Chondrocyte (in vitro differentiated cells): ENCODE results near the gene SUCLG2. TPM values are rescaled to one million over a fixed set of nuclear protein-coding genes. Genes with fewer than 3 reads are reported as not detected.

ENCODE experiments used
- DNase-seq: peaks from one replicate; pipeline ENCODE4 v3.0.0; 2021; ENCODE audit warnings: mixed read lengths, low spot score
- H3K27ac Mint-ChIP-seq: one replicate; pipeline ENCODE4 v1.8.0; 2021; ENCODE audit warnings: mild to moderate bottlenecking, moderate library complexity, mixed read lengths; ENCODE audit not compliant: unreplicated experiment
- H3K27me3 Mint-ChIP-seq: 2 replicates; pipeline ENCODE4 v1.8.0; 2021; ENCODE audit warnings: low read depth, mixed read lengths
- H3K36me3 Mint-ChIP-seq: 2 replicates; pipeline ENCODE4 v1.8.0; 2021; ENCODE audit warnings: low read depth, mixed read lengths
- H3K4me1 Mint-ChIP-seq: 2 replicates; pipeline ENCODE4 v1.8.0; 2021; ENCODE audit warnings: low read depth, mild to moderate bottlenecking, mixed read lengths
- H3K4me3 Mint-ChIP-seq: one replicate; pipeline ENCODE4 v1.8.0; 2021; ENCODE audit warnings: mild to moderate bottlenecking, moderate library complexity, mixed read lengths; ENCODE audit not compliant: unreplicated experiment
- H3K9me3 Mint-ChIP-seq: 2 replicates; pipeline ENCODE4 v1.8.0; 2021; ENCODE audit warnings: low read depth, mixed read lengths
- total RNA-seq: library from RNA; stranded (reverse); gene quantifications from 3 replicates; pipeline ENCODE4 v1.2.1, GENCODE V29; 2021
- TF ChIP-seq, protein P1 (sequence below): fragments of 200-600 bp; sonication (generic); IDR thresholded peaks from 2 replicates; pipeline ENCODE4 v1.5.0; 2021; ENCODE audit warnings: antibody characterized with exemption, mild to moderate bottlenecking, moderate library complexity

The SUCLG2 gene
- total RNA-seq, 1 donor from 2014 or later: 24.3 TPM

- Mint-ChIP-seq H3K36me3 (peaks cover 2% of the 10 kb centered on the region), H3K9me3 (no peaks in the 10 kb centered on the region), H3K4me1 (peaks cover 27% of the 10 kb centered on the region), H3K4me3 (no peak overlapping the region), H3K27ac (peak overlapping the region; percentile 27), H3K27me3 (no peaks in the 10 kb centered on the region)
- TF ChIP-seq, protein P1, sequence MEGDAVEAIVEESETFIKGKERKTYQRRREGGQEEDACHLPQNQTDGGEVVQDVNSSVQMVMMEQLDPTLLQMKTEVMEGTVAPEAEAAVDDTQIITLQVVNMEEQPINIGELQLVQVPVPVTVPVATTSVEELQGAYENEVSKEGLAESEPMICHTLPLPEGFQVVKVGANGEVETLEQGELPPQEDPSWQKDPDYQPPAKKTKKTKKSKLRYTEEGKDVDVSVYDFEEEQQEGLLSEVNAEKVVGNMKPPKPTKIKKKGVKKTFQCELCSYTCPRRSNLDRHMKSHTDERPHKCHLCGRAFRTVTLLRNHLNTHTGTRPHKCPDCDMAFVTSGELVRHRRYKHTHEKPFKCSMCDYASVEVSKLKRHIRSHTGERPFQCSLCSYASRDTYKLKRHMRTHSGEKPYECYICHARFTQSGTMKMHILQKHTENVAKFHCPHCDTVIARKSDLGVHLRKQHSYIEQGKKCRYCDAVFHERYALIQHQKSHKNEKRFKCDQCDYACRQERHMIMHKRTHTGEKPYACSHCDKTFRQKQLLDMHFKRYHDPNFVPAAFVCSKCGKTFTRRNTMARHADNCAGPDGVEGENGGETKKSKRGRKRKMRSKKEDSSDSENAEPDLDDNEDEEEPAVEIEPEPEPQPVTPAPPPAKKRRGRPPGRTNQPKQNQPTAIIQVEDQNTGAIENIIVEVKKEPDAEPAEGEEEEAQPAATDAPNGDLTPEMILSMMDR: no peak
- no peak for DNase-seq
Measured at GRCh38 chr3:67384016-67384415, 270.4 kb downstream of the SUCLG2 start.

GRCh38 chr3:67383379-67383778 is 271.0 kb downstream of the SUCLG2 start:
- no peak overlapping the region for H3K27ac Mint-ChIP-seq
- H3K9me3 Mint-ChIP-seq: no peaks in the 10 kb centered on the region
- no peak for DNase-seq
- peaks cover 2% of the 10 kb centered on the region for H3K36me3 Mint-ChIP-seq
- no peak overlapping the region for H3K4me3 Mint-ChIP-seq
- H3K4me1 Mint-ChIP-seq: peaks cover 27% of the 10 kb centered on the region
- no peaks in the 10 kb centered on the region for H3K27me3 Mint-ChIP-seq
- TF ChIP-seq, protein P1: no peak

GRCh38 chr3:67382536-67382935 is 271.9 kb downstream of the SUCLG2 start:
- H3K4me3 Mint-ChIP-seq: no peak overlapping the region
- peaks cover 27% of the 10 kb centered on the region for H3K4me1 Mint-ChIP-seq
- H3K36me3 Mint-ChIP-seq: peaks cover 2% of the 10 kb centered on the region
- TF ChIP-seq, protein P1: no peak
- H3K9me3 Mint-ChIP-seq: no peaks in the 10 kb centered on the region
- H3K27ac Mint-ChIP-seq: no peak overlapping the region
- DNase-seq: no peak
- no peaks in the 10 kb centered on the region for H3K27me3 Mint-ChIP-seq

GRCh38 chr3:67381667-67382272 is 272.6 kb downstream of the SUCLG2 start:
- Mint-ChIP-seq H3K9me3 (no peaks in the 10 kb centered on the region), H3K4me3 (no peak overlapping the region), H3K27me3 (no peaks in the 10 kb centered on the region), H3K27ac (no peak overlapping the region), H3K36me3 (peaks cover under 1% of the 10 kb centered on the region), H3K4me1 (peaks cover 27% of the 10 kb centered on the region)
- no peak for DNase-seq
- TF ChIP-seq, protein P1: peak; percentile 96

DNA sequence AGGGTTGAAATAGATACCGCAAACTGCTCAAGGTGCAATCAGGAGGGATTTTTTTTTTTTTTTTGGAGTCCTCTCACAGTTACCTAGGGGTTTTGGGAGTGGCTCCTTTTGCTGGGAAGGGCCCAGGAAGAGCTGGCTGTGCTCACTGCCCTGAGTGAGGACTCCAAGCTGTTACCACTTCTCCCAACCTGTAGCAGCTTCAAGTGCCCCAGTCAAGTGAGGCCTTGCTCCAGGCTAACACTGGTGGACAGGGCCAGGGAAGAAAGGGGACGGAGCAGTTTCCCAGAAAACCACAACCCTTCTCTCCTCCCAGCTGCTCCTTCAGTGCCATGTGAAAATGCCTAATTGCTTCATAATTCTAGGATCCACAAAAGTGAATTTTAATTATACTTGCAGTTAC is 274.3 kb downstream of the SUCLG2 start:
- TF ChIP-seq, protein P1: no peak
- Mint-ChIP-seq H3K27me3 (no peaks in the 10 kb centered on the region), H3K4me3 (no peak overlapping the region), H3K36me3 (peaks cover 2% of the 10 kb centered on the region), H3K4me1 (peaks cover 27% of the 10 kb centered on the region), H3K27ac (no peak overlapping the region), H3K9me3 (no peaks in the 10 kb centered on the region)
- no peak for DNase-seq
